MCF 10A (cell line): Measurements from ENCODE around the gene DEPP1. TPM values are rescaled to one million over a fixed set of nuclear protein-coding genes. Genes with fewer than 3 reads are reported as not detected.

ENCODE experiments used
- BruUV-seq: library from RNA; stranded (reverse); fragments of 400-500 nt; replicated peaks from 2 replicates; lab custom pipeline; 2021; lab: Mats Ljungman, UMichigan
- CTCF ChIA-PET: fragments of 300-600 bp; sonication (Branson Sonifier 250); formaldehyde crosslinking; extraction: SDS; loops from one replicate; lab custom pipeline; 2021; ENCODE audit warnings: antibody characterized with exemption, inconsistent platforms; lab: Yijun Ruan, JAX
- POLR2A ChIA-PET: fragments of 300-600, 350-650 bp; sonication (Branson Sonifier 250); formaldehyde crosslinking; extraction: SDS; loops from one replicate; lab custom pipeline; 2020; ENCODE audit warnings: antibody characterized with exemption, inconsistent platforms; lab: Yijun Ruan, JAX
- DNase-seq: peaks from one replicate; pipeline ENCODE4 v3.0.0-alpha.2; 2018; ENCODE audit not compliant: unreplicated experiment
- H3K27ac Mint-ChIP-seq: one replicate; pipeline ENCODE4 v1.8.0; 2022; ENCODE audit warnings: mild to moderate bottlenecking, low read depth, mixed read lengths; ENCODE audit not compliant: unreplicated experiment
- H3K27me3 Mint-ChIP-seq: one replicate; pipeline ENCODE4 v1.8.0; 2022; ENCODE audit warnings: mixed read lengths; ENCODE audit not compliant: insufficient read depth, unreplicated experiment
- H3K36me3 Mint-ChIP-seq: one replicate; pipeline ENCODE4 v1.8.0; 2022; ENCODE audit warnings: mild to moderate bottlenecking, moderate library complexity, mixed read lengths; ENCODE audit not compliant: insufficient read depth, unreplicated experiment
- H3K4me1 Mint-ChIP-seq: one replicate; pipeline ENCODE4 v1.8.0; 2022; ENCODE audit warnings: mixed read lengths; ENCODE audit not compliant: insufficient read depth, unreplicated experiment
- H3K4me3 Mint-ChIP-seq: one replicate; pipeline ENCODE4 v1.8.0; 2022; ENCODE audit warnings: mild to moderate bottlenecking, moderate library complexity, mixed read lengths; ENCODE audit not compliant: unreplicated experiment
- H3K9me3 Mint-ChIP-seq: one replicate; pipeline ENCODE4 v1.8.0; 2022; ENCODE audit warnings: mixed read lengths; ENCODE audit not compliant: unreplicated experiment
- intact Hi-C: fragments of 100-400 bp; cut with micrococcal nuclease; formaldehyde crosslinking; loops from 2 replicates; pipeline ENCODE4 v1.14.1; 2022
- total RNA-seq: library from RNA; stranded (reverse); gene quantifications from 2 replicates; pipeline ENCODE4 v1.2.3, GENCODE V29; 2022
- TF ChIP-seq, protein P1 (sequence below): fragments of 200-600 bp; IDR thresholded peaks from one replicate; pipeline ENCODE4 v1.8.0; 2022; ENCODE audit warnings: antibody characterized with exemption, mild to moderate bottlenecking; ENCODE audit not compliant: unreplicated experiment

The DEPP1 gene
- total RNA-seq, 1 experiment from 2014 or later, result 0.84 TPM

DNA sequence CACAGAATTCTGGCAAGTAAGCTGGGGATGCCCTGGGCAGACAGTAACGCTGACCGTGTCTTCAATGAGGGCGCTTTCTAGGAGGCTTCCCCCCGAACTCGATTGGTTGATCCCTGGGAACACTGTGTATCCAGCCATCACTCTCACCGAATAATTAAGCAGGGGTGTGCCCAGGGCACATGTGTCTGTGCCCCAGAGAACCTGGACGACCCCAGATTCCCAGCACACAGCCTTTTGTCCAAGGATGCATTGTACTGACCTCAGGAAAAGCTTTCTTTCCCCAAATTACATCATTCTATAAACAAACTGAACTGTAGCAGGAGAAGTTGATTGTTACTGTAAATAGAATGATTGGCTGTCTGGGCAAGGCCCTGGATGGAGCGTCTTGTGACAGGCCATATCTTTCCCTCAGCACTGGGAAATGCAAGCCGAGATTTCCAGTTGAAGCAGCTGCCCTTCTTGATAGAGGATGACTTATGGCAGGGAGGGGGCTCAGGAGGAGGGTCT is 6.6 kb upstream of the DEPP1 start:
- ChIA-PET POLR2A (no interaction called here), CTCF (interaction anchor here (0.6 kb wide), 1 partner anchor 1014 kb away, joined by 3 read pairs; no protein-coding TSS in a partner anchor)
- Mint-ChIP-seq H3K4me1 (peaks cover 18% of the 10 kb centered on the region), H3K4me3 (no peak overlapping the region), H3K9me3 (no peaks in the 10 kb centered on the region), H3K36me3 (no peaks in the 10 kb centered on the region), H3K27me3 (no peaks in the 10 kb centered on the region), H3K27ac (no peak overlapping the region)
- intact Hi-C loops, result no loop called here
- BruUV-seq, result no TSS peak
- no peak for DNase-seq
- TF ChIP-seq, protein P1, sequence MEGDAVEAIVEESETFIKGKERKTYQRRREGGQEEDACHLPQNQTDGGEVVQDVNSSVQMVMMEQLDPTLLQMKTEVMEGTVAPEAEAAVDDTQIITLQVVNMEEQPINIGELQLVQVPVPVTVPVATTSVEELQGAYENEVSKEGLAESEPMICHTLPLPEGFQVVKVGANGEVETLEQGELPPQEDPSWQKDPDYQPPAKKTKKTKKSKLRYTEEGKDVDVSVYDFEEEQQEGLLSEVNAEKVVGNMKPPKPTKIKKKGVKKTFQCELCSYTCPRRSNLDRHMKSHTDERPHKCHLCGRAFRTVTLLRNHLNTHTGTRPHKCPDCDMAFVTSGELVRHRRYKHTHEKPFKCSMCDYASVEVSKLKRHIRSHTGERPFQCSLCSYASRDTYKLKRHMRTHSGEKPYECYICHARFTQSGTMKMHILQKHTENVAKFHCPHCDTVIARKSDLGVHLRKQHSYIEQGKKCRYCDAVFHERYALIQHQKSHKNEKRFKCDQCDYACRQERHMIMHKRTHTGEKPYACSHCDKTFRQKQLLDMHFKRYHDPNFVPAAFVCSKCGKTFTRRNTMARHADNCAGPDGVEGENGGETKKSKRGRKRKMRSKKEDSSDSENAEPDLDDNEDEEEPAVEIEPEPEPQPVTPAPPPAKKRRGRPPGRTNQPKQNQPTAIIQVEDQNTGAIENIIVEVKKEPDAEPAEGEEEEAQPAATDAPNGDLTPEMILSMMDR, result no peak

DNA sequence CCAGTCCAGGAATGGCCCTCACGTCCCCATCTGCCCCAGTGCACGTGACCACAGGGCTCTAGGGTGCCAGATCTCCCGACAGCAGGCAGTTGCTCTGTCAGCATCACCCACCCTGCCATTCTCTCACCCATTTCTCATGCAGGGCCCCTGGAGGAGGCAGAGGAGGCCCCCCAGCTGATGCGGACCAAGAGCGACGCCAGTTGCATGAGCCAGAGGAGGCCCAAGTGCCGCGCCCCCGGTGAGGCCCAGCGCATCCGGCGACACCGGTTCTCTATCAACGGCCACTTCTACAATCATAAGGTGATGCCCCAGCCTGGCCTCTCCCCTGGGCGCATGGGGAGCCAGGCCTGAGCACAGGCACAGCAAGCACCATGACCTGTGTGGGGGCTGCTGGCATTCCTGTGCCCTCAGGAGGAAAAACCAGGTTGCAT is 6.1 kb upstream of the DEPP1 start:
- H3K9me3 Mint-ChIP-seq, result no peaks in the 10 kb centered on the region
- no peak overlapping the region for H3K4me3 Mint-ChIP-seq
- peaks cover 18% of the 10 kb centered on the region for H3K4me1 Mint-ChIP-seq
- ChIA-PET POLR2A (no interaction called here), CTCF (interaction anchor here (0.8 kb wide), 1 partner anchor 283 kb away, joined by 4 read pairs; no protein-coding TSS in a partner anchor)
- BruUV-seq, result no TSS peak
- no peak overlapping the region for H3K27ac Mint-ChIP-seq
- TF ChIP-seq, protein P1, result no peak
- H3K36me3 Mint-ChIP-seq, result no peaks in the 10 kb centered on the region
- no peak for DNase-seq
- H3K27me3 Mint-ChIP-seq, result no peaks in the 10 kb centered on the region
- intact Hi-C loops, result no loop called here

DNA sequence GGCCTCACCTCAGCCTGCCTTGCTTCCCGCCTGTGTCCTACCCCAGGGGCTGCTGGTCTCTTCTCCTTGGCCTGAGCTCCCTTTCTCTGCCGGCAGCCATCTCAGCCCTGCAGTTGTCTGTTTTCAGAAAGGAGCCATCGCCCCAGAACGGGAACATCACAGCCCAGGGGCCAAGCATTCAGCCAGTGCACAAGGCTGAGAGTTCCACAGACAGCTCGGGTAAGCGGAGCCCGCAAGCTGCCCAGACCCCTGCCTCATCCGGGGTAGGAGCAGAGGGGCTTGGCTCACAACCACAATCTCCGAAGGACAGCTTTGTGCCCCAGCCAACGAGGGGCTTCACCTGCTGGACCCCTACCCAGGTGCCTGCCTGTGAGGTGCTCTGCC is 5.3 kb upstream of the DEPP1 start:
- H3K4me1 Mint-ChIP-seq, result peaks cover 24% of the 10 kb centered on the region
- TF ChIP-seq, protein P1, result no peak
- H3K27me3 Mint-ChIP-seq, result no peaks in the 10 kb centered on the region
- no peak for DNase-seq
- peaks cover 6% of the 10 kb centered on the region for H3K36me3 Mint-ChIP-seq
- H3K9me3 Mint-ChIP-seq, result no peaks in the 10 kb centered on the region
- BruUV-seq, result no TSS peak
- intact Hi-C loops, result no loop called here
- CTCF ChIA-PET, result interaction anchor here (0.6 kb wide), 1 partner anchor 11 kb away, joined by 3 read pairs; no protein-coding TSS in a partner anchor
- no peak overlapping the region for H3K4me3 Mint-ChIP-seq
- H3K27ac Mint-ChIP-seq, result no peak overlapping the region
- POLR2A ChIA-PET, result interaction anchor here (0.6 kb wide), 1 partner anchor 113 kb away, joined by 3 read pairs; no protein-coding TSS in a partner anchor

DNA sequence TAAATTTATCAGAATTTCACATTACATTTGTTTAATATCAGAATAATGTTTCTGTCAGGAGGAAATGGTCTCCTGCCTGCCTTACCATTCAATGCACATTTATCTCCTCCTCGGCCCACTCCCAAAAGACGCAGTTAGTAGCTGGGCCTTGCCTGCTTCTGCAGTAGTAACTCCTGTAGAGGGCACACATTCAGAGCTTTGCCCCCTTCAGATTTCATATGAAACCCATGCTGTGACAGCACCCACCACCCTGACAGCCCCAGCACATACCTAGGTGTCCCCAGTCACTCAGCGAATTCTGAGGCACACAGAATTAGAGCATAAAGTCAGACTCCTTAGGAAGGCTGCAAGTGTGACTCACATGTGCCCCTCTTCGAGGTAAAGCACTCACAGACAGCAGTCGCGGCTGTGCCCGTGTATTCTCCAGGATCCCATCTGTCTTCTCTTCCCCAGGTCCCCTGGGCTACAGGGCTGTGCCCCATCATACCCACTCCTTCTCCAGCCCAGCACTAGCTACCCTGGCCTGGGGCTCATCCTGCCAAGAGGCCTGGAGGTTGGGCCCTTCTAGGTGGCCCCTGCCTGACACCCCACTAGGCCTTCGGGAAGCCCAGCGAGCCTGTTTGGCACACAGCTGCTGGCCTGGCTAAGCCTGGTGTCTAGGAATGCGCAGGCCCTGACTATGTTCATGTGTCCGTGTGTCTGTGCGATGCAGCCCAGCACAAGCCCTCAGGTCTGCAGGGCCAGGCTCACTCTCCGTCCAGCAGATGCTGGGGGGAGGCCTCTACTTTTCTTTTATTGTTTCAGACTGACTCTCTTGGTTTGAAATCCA is 4.7 kb upstream of the DEPP1 start:
- H3K27ac Mint-ChIP-seq, result no peak overlapping the region

More for the DNA sequence above, 4.7 kb upstream of the DEPP1 start:
- H3K4me3 Mint-ChIP-seq, result no peak overlapping the region
- CTCF ChIA-PET, result interaction anchor here (0.6 kb wide), 1 partner anchor 12 kb away, joined by 3 read pairs; no protein-coding TSS in a partner anchor
- H3K36me3 Mint-ChIP-seq, result peaks cover 6% of the 10 kb centered on the region
- intact Hi-C loops, result no loop called here
- POLR2A ChIA-PET, result interaction anchor here (0.6 to 0.7 kb wide), 2 partner anchors 112 to 531 kb away, joined by 3 read pairs; no protein-coding TSS in a partner anchor
- TF ChIP-seq, protein P1, result no peak
- peaks cover 30% of the 10 kb centered on the region for H3K4me1 Mint-ChIP-seq
- no TSS peak for BruUV-seq
- no peak for DNase-seq
- no peaks in the 10 kb centered on the region for H3K9me3 Mint-ChIP-seq
- H3K27me3 Mint-ChIP-seq, result no peaks in the 10 kb centered on the region
